Glutamatergic neuron (in vitro differentiated cells): ENCODE data around the gene VASP. TPM values are rescaled to one million over a fixed set of nuclear protein-coding genes. Genes with fewer than 3 reads are reported as not detected.

ENCODE experiments used
- DNase-seq: peaks from one replicate; pipeline ENCODE4 v3.0.0; 2022
- H3K27ac Mint-ChIP-seq: one replicate; pipeline ENCODE4 v1.8.0; 2020; ENCODE audit warnings: mild to moderate bottlenecking, mixed read lengths, inconsistent platforms; ENCODE audit not compliant: unreplicated experiment
- H3K27me3 Mint-ChIP-seq: one replicate; pipeline ENCODE4 v1.8.0; 2020; ENCODE audit warnings: mild to moderate bottlenecking, moderate library complexity, mixed read lengths, inconsistent platforms; ENCODE audit not compliant: unreplicated experiment
- H3K36me3 Mint-ChIP-seq: one replicate; pipeline ENCODE4 v1.8.0; 2020; ENCODE audit warnings: mild to moderate bottlenecking, mixed read lengths, inconsistent platforms; ENCODE audit not compliant: unreplicated experiment
- H3K4me1 Mint-ChIP-seq: one replicate; pipeline ENCODE4 v1.8.0; 2020; ENCODE audit warnings: mild to moderate bottlenecking, low read depth, mixed read lengths, inconsistent platforms; ENCODE audit not compliant: unreplicated experiment
- H3K4me3 Mint-ChIP-seq: one replicate; pipeline ENCODE4 v1.8.0; 2020; ENCODE audit warnings: mild to moderate bottlenecking, mixed read lengths, inconsistent platforms; ENCODE audit not compliant: unreplicated experiment
- H3K9me3 Mint-ChIP-seq: one replicate; pipeline ENCODE4 v1.8.0; 2020; ENCODE audit warnings: mild to moderate bottlenecking, moderate library complexity, mixed read lengths, inconsistent platforms; ENCODE audit not compliant: unreplicated experiment
- CTCF ChIP-seq: fragments of 200-600 bp; sonication (generic); IDR thresholded peaks from one replicate; pipeline ENCODE4 v1.5.0; 2021; ENCODE audit not compliant: partially characterized antibody, unreplicated experiment
- total RNA-seq: library from RNA; stranded (reverse); fragmentation: NEBNext Ultra II Directional; extraction: Animal tissue kit (Norgen Biotek cat#: 25700); gene quantifications from one replicate; pipeline ENCODE4 v1.2.1, GENCODE V29; 2021; ENCODE audit not compliant: unreplicated experiment

Gene VASP
- total RNA-seq, 1 donor from 2014 or later, result 73.6 TPM

DNA sequence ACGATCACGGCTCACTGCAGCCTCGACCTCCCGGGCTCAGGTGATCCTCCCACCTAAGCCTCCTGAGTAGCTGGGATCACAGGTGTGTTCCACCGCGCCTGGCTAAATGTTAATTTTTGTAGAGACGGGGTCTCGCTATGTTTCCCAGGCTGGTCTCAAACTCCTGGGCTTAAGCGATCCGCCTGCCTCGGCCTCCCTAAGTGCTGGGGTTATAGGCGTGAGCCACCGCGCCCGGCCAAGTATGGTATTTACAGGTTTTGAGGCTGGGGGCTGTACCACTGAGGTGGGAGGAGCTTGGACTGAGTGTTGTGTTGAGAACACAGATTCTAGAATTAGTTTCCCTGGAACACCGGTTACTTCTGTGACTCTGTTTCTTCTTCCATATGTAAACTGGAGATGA is 9.5 kb upstream of the VASP start:
- H3K4me1 Mint-ChIP-seq, result peaks cover 15% of the 10 kb centered on the region
- peak overlapping the region; percentile 38 for H3K27ac Mint-ChIP-seq
- peaks cover 17% of the 10 kb centered on the region for H3K27me3 Mint-ChIP-seq

GRCh38 chr19:45498411-45499195 is 8.7 kb upstream of the VASP start, which contains the start of gene PPM1N:
PPM1N (plus strand) TSS chr19:45498443; CDS start chr19:45498473, 30 bp downstream.
- Mint-ChIP-seq H3K4me3 (peak within 1 kb of the TSS; percentile 88), H3K27ac (peak within 1 kb of the TSS; percentile 70), H3K27me3 (peaks cover 17% of the 10 kb centered on the region), H3K9me3 (peaks cover 9% of the 10 kb centered on the region), H3K36me3 (no peaks in the 10 kb centered on the region), H3K4me1 (peaks cover 12% of the 10 kb centered on the region)
- DNase-seq, result peak; percentile 48
- TF ChIP-seq CTCF, result peak; percentile 15

More for the DNA sequence above, 9.5 kb upstream of the VASP start:
- Mint-ChIP-seq H3K4me3 (peak overlapping the region; percentile 75), H3K36me3 (no peaks in the 10 kb centered on the region), H3K9me3 (peaks cover 11% of the 10 kb centered on the region)
- DNase-seq, result no peak
- TF ChIP-seq CTCF, result no peak

DNA sequence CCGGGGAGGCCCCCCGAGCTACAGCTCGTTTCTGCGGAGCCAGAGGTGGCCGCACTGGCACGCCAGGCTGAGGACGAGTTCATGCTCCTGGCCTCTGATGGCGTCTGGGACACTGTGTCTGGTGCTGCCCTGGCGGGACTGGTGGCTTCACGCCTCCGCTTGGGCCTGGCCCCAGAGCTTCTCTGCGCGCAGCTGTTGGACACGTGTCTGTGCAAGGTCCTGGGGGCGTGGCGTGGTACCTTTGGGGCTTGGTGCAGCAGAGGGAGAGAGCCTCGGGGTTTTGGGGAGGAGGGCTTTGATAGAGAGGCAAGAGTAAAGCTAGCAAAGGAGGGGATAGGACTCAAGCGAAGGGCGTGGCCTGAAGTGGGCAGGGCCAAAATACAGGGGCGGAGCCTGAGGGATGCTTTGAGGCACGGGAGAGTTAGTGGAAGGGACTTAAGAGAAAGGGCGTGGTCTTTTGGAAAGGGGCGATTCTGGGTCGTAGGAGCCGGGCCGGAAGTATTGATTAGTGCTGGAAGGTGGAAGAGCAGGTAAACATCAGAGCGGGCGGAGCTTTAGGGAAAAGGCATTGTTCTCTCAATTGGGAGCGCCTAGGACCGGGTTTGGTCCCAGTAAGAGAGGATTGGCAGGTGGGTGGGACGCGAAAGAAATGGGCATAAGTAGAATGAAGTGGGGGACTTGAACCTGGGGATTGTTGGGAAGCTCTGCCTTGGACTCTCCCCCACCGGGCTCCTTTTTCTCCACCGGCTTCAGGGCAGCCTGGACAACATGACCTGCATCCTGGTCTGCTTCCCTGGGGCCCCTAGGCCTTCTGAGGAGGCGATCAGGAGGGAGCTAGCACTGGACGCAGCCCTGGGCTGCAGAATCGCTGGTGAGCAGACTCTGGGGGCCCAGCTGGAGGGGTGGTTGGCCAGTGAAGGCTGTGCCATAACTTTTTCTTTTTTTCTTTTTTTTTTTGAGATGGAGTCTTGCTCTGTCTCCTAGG is 7.8 kb upstream of the VASP start:
- Mint-ChIP-seq H3K27ac (peak overlapping the region; percentile 44), H3K4me1 (peaks cover 12% of the 10 kb centered on the region), H3K9me3 (peaks cover 9% of the 10 kb centered on the region), H3K36me3 (no peaks in the 10 kb centered on the region), H3K4me3 (peak overlapping the region; percentile 85), H3K27me3 (peaks cover 17% of the 10 kb centered on the region)
- peak; percentile 80 for DNase-seq
- no peak for TF ChIP-seq CTCF

GRCh38 chr19:45500918-45501729 is 6.2 kb upstream of the VASP start:
- no peak for DNase-seq
- Mint-ChIP-seq H3K4me1 (peaks cover 5% of the 10 kb centered on the region), H3K27ac (no peak overlapping the region), H3K27me3 (peaks cover 13% of the 10 kb centered on the region), H3K9me3 (peaks cover 6% of the 10 kb centered on the region), H3K4me3 (peak overlapping the region; percentile 56), H3K36me3 (no peaks in the 10 kb centered on the region)
- TF ChIP-seq CTCF, result no peak
